ENCODE results near the gene APBA2.

Gene APBA2

DNA sequence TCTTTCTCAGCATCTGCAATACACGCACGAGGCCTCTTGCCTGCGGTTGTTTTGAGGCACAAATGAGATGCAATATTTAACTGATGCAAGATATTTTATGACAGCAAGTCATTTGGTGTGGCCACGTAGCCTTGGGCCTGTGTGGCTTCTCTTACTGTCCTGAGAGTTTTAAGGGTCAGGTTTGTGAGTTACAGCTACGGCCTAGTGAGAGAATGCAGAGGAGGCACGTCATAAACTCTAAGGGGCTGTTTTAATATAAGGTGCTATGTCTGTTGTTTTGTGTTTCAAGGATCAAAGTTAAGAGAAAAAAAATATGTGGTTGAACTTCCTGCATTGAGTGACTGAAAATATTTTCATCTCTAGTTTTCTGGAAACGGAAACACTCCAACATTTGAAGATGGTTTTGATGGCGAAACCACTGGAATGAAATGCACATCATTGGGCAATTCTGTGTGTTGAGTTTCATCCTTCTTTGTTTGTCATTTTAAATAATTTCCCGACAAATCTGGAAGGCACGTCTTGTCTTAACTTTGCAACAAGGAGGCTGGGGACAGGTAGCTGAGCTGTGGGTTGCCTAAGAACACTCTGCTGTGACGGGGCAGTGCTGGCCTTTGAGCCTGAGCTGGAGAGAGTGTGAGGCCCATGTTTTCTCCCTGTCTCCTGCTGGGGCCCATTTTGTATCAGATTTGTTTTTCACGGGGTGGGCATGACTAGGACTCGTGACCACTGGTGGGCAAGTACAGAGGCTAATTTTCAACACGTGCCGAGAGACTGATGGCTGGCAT lies 5.1 kb downstream of the APBA2 start:
- peak overlapping the region; percentile 21 for H3K27ac Mint-ChIP-seq
- H3K27me3 Mint-ChIP-seq (ENCODE audit: low read depth, poor library complexity) = peaks cover 4% of the 10 kb centered on the region
- H3K9me3 Mint-ChIP-seq = peaks cover 5% of the 10 kb centered on the region
- no peak overlapping the region for H3K4me3 Mint-ChIP-seq
- DNase-seq = no peak
- TF ChIP-seq, protein P1, sequence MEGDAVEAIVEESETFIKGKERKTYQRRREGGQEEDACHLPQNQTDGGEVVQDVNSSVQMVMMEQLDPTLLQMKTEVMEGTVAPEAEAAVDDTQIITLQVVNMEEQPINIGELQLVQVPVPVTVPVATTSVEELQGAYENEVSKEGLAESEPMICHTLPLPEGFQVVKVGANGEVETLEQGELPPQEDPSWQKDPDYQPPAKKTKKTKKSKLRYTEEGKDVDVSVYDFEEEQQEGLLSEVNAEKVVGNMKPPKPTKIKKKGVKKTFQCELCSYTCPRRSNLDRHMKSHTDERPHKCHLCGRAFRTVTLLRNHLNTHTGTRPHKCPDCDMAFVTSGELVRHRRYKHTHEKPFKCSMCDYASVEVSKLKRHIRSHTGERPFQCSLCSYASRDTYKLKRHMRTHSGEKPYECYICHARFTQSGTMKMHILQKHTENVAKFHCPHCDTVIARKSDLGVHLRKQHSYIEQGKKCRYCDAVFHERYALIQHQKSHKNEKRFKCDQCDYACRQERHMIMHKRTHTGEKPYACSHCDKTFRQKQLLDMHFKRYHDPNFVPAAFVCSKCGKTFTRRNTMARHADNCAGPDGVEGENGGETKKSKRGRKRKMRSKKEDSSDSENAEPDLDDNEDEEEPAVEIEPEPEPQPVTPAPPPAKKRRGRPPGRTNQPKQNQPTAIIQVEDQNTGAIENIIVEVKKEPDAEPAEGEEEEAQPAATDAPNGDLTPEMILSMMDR (IDR thresholded peaks at IDR 0.05) = no peak
- peaks cover 5% of the 10 kb centered on the region for H3K36me3 Mint-ChIP-seq (ENCODE audit: low read depth)
- peaks cover 55% of the 10 kb centered on the region for H3K4me1 Mint-ChIP-seq

DNA sequence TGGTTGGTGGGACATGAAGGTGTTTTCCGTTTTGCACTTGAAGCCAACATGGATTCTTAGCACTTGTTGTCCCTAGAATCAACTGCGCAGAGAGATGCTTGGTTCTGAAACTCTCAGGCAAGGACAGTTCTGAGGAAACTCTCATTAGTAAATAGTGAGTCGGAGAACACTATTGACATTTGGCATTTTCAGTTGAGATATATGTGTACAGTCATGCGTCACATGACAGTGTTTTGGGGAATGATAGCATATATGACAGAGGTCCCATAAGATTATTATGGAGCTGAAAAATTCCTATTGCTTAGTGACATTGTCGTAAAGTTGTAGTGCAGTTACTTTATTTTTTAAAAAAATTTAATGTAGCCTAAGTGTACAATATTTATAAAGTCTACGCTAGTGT lies 5.8 kb downstream of the APBA2 start:
- Mint-ChIP-seq H3K36me3 (ENCODE audit: low read depth) (peaks cover 7% of the 10 kb centered on the region), H3K27ac (no peak overlapping the region), H3K27me3 (ENCODE audit: low read depth, poor library complexity) (peaks cover 4% of the 10 kb centered on the region), H3K4me3 (no peak overlapping the region), H3K4me1 (peaks cover 55% of the 10 kb centered on the region), H3K9me3 (peaks cover 8% of the 10 kb centered on the region)
- TF ChIP-seq, protein P1 (IDR thresholded peaks at IDR 0.05) = no peak
- no peak for DNase-seq

DNA sequence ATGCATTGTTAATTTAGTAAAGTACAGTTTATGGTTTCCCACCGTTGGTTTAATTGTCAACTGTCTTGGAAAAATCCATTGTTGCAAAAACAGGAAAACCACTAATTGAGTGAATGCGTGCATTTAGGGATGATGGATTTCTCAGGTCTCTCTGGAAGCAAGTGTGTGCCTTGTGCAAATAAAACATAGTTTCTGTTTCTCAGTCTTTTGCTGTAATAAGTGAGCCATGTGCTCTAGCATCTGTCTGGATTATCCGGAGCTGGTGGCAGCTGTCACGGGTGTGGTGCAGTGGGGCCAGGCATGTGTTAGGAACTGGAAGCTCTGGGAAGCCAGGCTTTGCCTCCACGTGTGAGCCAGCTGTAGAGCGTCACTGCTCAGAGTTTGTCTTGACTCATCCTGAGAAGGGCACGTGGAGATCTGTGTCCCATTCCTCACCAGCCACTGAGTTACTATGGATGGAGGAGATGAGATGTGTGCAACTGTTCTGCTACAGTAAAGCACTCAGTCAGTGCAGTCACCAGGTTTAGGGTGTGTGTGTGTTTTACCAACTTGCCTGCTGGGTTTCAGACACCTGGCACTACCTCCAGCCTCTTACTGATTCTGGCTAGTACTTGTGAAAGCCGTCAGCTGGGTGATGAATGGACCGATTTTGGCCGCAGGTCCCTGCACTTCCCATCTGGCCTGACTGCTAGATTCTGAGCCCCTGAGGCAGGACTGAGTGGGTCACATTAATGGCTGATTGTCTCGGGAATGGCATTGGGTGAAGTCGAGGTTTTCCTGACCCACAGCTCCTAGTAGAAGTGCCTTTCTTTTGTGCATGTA lies 7.2 kb downstream of the APBA2 start:
- no peak for DNase-seq
- Mint-ChIP-seq H3K27ac (no peak overlapping the region), H3K27me3 (ENCODE audit: low read depth, poor library complexity) (no peaks in the 10 kb centered on the region), H3K9me3 (peaks cover 15% of the 10 kb centered on the region), H3K36me3 (ENCODE audit: low read depth) (peaks cover 19% of the 10 kb centered on the region), H3K4me1 (peaks cover 47% of the 10 kb centered on the region), H3K4me3 (no peak overlapping the region)
- TF ChIP-seq, protein P1 (IDR thresholded peaks at IDR 0.05) = no peak

DNA sequence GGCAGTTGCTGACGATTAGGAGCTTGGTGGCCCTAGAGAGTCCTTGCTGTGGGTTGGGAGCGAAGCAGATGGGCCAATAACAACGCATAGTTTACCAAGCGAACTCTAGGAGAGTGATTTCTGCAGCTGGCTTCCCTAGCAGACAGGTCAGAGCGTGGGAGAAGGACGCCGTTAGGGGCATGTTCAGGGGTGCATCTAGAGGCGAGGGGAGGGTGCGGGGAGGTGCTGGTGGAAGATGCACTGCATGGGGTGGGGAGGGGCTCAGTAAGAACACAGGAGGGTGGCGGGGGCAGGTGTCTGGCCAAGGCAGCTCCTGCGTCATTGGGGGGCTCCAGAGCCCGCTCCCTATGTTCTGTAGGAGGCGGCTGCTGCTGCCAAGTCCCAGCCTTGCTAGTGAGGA lies 8.9 kb downstream of the APBA2 start:
- peaks cover 21% of the 10 kb centered on the region for H3K36me3 Mint-ChIP-seq (ENCODE audit: low read depth)
- no peak for DNase-seq
- H3K9me3 Mint-ChIP-seq = peaks cover 15% of the 10 kb centered on the region
- H3K4me3 Mint-ChIP-seq = no peak overlapping the region
- TF ChIP-seq, protein P1 (IDR thresholded peaks at IDR 0.05) = no peak
- H3K4me1 Mint-ChIP-seq = peaks cover 49% of the 10 kb centered on the region
- H3K27me3 Mint-ChIP-seq (ENCODE audit: low read depth, poor library complexity) = no peaks in the 10 kb centered on the region
- peak overlapping the region; percentile 64 for H3K27ac Mint-ChIP-seq

DNA sequence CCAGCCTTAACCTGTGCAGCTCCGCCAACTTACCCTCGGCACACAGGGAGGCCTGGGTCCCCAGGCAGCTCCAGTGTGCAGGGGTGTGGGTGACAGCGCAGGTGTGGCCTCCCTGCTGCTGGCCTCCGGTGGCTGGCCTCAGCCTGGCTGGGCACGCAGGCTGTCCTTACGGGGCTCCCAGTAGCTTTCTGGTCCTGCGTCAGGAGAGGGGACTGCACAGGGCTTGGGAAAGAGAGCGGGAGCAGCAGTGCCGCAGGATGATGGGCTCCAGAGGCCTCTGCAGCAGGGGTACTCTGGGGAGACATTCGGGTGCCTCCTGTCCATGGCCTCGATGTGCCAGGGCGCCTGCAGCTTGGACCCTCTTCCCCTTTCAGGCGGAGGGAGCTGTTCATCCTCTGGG lies 9.4 kb downstream of the APBA2 start:
- TF ChIP-seq, protein P1 (IDR thresholded peaks at IDR 0.05) = no peak
- H3K27me3 Mint-ChIP-seq (ENCODE audit: low read depth, poor library complexity) = no peaks in the 10 kb centered on the region
- H3K27ac Mint-ChIP-seq = no peak overlapping the region
- no peak for DNase-seq
- no peak overlapping the region for H3K4me3 Mint-ChIP-seq
- H3K36me3 Mint-ChIP-seq (ENCODE audit: low read depth) = peaks cover 21% of the 10 kb centered on the region
- peaks cover 49% of the 10 kb centered on the region for H3K4me1 Mint-ChIP-seq
- H3K9me3 Mint-ChIP-seq = peaks cover 15% of the 10 kb centered on the region
